Stimulated activated CD8-positive, alpha-beta memory T cell treated with anti-CD3 and anti-CD28 coated beads, Interleukin-15, amount 100 ng/mL, for 4 hours (primary cell): ENCODE measurements around the gene CDC23.
"Not testable (repeated sequence)": the region's sequence is repeated elsewhere in the genome, so short reads cannot be mapped to it uniquely, and the experiment has no call there.

ENCODE experiments used
- DNase-seq, 2 donors: peaks; one replicate each; pipeline ENCODE4 v3.0.0-alpha.2; 2020; ENCODE audit warnings: low read depth in 2 of 2

CDC23 gene

DNA sequence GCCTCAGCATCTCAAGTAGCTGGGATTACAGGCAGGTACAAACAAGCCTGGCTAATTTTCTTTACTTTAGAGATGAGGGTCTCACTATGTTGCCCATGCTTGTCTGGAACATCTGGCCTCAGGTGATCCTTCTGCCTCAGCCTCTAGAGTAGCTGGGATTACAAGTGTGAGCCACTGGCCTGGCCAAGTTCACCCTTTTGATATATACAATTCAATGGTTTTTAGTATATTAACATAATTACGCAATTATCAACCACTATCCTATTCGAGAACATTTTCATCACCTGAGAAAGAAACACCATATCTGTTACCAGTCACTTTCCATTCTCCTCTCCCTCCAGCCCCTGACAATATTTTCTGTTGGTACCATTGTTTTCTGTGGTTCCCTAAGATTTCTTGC lies 3.7 kb upstream of the CDC23 start:
- no peak for DNase-seq

DNA sequence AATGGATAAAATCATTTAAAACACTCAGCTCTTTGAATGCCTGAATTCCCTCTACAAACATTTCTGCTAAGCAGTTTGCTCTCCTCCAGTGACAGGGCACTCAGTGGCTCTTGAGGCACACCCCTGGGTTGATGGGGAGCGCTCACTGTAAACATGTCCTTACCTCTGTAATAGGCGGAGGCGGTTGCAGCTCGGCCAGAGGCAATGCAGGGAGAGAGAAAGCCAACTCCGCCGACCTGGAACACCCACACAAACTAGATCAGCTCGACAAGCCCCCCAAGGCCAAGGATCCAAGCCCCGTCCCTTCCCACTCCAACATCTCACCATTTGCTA lies 329 bp downstream of the CDC23 start:
- peak in 1 of 2 donors; percentile 5 for DNase-seq

DNA sequence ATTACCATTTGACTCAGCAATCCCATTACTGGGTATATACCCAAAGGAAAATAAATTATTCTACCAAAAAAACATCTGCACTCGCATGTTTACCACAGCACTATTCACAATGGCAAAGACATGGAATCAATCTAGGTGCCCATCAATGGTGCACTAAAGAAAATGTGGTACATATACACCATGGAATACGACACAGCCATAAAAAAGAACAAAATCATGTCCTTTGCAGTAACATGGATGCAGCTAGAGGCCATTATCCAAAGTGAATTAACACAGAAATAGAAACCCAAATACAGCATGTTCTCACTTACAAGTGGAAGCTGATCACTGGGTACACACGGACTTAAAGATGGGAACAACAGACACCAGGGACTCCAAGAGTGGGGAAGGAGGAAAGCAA lies 2.1 kb downstream of the CDC23 start:
- DNase-seq, result no peak

DNA sequence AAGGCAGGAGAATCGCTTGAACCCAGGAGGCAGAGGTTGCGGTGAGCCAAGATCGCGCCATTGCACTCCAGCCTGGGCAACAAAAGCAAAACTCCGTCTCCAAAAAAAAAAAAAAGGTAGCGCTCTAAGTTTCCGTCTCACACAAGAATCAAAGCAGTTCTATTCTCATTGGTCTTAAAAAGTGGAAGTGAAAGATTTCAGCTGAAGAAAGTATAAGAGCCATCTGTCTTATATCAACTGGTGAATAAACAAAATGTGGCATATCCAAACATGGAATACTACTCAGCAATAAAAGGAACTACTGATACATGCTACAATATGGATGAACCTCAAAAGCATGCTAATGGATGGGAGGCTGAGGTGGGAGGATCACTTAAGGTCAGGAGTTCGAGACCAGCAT lies 19.3 kb downstream of the CDC23 start:
- DNase-seq, result not testable (repeated sequence)

DNA sequence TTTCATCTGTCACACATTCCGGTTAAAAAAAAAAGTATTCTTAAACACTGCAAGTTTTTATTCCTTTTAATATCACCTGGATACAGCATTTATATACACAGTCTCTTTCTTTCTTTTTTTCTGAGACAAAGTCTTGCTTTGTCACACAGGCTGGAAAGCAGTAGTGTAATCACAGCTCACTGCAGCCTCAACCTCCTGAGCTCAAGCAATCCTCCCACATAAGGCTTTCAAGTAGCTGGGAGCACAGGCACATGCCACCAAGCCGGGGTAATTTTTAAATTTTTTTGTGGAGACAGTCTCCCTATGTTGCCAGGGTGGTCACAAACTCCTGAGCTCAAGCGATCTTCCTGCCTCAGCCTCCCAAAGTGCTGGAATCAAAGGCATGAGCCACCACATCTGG lies 20.3 kb downstream of the CDC23 start:
- DNase-seq, result no peak

DNA sequence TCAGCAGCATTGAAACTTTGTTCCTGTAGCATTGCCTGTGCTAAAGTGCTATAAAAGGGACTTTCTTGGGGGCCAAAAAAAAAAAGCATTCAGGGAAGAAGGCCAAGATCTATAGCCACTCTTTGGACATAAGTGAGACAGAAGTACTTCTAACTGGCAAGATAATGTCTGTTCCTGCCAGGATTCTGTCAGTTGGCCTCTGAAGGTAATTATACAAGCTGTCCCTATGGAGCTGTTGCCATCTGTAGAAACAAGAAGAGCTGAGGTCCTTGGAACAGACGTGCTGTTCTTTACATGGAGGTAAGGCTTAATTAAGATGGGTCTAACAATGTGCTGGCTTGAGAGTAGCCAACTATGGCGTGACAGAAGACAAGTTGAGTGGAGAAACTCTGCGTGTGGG lies 24.5 kb downstream of the CDC23 start:
- no peak for DNase-seq

DNA sequence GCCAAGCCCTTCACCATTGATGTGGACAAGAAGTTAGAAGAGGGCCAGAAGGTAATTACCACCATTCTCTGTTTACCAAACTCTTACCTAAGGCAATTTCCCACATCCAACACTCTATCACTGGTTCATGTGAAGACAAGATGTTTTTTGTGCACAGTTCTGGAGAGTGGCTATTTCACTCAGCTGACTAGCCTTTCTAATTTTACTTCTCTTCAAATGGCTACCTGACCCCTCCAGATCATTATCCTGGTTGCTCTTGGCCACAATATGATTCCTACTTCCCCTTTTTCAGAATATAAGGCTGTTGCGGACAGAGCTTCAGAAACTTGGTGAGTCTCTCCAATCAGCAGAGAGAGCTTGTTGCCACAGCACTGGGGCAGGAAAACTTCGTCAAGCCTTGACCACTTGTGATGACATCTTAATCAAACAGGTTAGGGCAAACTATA lies 27.1 kb downstream of the CDC23 start:
- DNase-seq, result no peak

DNA sequence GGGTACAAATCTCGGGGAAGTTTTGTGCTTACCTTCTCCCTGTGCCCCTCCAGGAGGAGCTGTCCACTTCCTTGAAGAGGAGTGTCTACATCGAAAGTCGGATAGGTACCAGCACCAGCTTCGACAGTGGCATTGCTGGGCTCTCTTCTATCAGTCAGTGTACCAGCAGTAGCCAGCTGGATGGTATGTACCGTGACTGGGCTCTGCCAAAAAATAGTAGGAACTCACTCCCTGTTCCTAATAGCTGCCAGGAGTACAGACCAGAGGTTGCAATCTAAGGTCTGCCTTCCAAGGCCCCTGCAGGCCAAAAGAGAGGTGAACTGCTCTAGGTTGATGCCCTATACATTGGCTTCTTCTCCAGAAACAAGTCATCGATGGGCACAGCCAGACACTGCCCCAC lies 30.3 kb downstream of the CDC23 start:
- DNase-seq, result no peak

DNA sequence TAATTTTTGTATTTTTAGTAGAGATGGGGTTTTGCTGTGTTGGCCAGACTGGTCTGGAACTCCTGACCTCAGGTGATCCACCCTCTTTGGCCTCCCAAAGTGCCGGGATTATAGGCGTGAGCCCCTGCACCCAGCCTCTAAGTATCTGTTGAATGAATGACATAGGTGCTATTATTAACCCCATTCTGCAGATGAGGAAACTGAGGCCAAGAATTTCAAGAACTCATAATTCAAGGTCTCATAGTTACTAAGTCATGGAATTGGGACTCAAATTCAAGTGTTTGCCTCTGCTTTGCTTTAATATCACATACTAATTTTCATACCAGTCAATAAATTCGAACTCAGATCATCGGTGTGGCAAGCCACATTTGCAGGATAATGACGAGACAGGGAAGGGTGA lies 32.3 kb downstream of the CDC23 start:
- DNase-seq, result no peak

DNA sequence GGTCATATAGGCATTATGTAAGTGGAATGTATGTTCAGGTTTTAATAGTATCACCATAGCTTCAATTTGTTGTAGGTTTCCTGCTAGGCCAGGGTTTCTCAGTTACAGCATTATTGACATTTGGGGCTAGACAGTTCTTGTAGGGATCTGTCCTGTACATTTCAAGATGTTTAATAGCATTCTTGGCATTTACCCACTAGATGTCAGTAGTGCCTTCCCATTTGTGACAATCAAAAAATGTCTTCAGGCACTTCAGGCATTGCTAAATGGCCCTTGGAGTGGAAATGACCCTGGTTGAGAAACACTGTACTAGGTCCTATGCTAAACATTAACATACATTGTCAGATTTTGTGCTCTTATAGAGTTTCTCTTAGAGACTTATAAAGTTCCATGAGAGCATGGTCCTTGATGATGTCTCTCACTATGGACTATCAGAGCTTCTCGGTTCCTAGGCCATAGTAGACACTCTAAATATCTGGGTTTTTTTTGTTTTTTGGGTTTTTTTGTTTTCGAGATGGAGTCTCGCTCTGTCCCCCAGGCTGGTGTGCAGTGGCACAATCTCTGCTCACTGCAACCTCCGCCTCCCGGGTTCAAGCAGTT lies 32.8 kb downstream of the CDC23 start:
- DNase-seq, result no peak

DNA sequence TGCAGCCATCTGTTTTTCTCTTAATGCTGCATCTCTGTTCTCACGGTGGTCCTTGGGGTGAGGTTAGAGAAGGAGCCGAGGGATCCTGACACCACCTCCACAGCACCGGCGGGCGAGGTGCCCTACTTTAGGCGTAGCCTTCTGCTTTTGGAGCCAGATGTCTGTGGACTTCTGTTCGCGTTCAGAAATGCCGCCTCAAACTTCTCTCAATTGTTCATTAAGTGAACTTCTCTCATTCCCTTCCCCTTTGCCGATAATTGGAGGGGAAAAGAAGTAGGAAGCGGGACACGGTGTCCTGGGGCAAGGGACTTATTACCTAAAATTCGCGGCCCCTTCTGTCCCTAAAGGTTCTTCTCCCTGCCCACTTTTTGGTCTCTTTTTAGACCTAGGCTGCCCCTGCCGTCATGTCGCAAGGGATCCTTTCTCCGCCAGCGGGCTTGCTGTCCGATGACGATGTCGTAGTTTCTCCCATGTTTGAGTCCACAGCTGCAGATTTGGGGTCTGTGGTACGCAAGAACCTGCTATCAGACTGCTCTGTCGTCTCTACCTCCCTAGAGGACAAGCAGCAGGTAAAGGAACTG lies 33.8 kb downstream of the CDC23 start:
- DNase-seq, result no peak

DNA sequence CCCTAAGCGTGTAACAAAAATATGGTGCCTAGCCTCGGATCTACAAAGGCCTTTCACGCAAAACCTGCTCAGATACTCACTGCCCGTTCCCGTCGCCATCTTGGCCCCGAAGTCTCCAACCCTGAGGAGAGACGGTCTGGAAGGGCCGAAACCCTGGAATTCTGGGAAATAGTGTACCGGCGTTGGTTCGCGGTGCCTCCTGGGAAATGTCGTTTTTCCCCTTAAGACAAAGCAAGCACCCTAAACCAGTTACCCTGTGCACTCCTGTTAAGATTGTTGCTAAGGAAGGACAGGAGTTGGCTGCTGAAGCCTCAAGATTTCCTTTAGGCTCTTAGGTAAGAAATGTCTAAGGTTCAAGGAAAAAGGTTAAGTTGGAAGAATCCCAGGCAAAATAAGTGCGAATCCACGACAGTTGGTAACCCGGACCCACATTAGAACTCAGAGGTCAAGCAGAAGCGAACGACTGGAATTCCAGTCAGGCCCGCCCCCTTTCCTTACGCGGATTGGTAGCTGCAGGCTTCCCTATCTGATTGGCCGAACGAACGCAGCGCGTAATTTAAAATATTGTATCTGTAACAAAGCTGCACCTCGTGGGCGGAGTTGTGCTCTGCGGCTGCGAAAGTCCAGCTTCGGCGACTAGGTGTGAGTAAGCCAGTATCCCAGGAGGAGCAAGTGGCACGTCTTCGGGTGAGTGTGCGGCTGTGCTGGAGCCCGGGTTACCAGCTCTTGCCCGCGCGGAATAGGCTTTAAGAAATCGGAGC lies 34.4 kb downstream of the CDC23 start, which contains the start of the genes BRD8 and KIF20A:
TSS of gene BRD8 (minus strand) at position 115 of the 761 bp plus-strand sequence. CDS start at position 99, 16 bp downstream.
TSS of gene KIF20A (plus strand) at position 597 of the 761 bp plus-strand sequence. CDS start 569 bp downstream, outside the sequence.
- peak; percentile 68 to 82 for DNase-seq

DNA sequence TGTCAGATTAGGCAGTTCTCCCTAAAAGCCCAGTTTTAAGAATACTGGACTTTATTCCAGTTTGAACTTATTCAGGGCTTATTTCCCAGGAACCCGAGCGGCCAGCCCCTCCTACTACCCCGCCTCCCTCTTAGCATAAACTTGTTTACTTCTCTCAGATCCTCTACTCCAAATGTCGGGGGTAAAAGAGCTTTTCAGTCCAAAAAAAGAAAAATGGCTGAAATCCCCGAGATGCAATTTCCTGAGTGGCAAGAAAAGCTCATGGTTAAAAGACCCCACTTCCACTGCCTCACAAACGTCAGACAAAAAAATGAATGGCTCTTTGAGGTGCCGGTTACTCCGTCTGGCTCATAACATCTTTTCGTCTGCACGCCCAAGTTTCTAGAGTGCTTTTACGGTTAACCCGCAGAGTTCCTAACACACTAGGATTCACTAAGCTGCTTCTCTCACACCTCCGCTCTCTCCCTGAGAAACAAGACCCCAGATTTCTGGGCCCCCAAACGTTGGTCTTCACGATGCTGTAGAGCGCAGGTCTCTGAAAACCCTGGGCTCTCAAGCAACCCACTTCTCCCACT lies 35.1 kb downstream of the CDC23 start:
- no peak for DNase-seq

DNA sequence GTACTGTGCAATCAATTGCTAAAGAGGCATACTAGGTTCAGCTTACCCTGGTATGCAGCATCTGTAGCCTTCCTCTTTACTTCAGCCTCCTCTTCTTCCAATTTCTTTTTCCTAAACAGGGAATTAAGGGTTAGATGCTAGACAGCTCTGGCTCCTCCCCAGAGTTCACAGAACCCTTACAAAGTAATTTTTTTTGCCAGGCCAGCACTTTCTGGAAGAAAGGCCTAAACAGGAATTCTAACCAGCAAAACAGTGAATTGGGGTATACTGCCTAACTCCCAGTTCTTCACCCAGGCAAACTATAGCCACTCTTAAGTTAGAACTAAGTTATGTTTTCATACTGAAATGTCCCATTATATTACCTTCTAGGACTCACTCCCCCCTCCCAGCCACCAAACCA lies 42.8 kb downstream of the CDC23 start:
- no peak for DNase-seq

DNA sequence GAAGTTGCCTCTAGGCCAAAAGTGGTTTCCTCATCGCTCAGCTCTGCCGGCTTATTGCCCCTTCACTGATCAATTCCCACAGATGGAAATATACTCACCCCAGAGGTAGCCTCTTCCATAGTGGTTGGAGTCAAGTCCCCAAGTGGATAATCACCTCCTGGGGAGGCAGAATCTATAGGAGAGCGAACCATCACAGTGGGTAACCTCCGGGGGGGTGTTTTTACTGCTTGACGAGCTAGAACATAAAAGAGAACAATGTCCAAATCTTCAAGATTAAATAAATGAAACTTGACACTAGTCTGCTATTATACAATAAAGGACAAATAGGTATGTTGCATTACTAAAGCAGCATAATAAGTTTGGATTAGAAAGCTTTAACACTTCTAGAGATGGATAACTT lies 44.0 kb downstream of the CDC23 start:
- no peak for DNase-seq

DNA sequence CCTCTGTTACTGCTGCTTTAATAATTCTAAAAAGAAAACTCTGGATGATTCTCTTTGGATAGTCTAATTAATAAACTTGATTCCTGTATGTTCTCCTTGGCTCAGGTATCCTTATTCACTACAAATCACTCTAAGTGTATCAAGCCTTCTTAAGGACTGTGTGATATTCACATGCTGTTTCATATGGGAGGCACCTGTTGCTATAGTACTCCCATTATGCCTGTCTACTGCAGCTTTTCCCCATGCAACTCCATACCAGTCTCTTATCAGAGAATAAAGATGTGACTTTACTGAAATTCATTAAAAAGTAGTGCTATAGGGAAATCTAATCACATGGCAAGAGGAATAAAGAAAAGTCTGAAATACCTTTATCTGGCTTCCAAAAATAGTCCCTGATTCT lies 49.4 kb downstream of the CDC23 start:
- no peak for DNase-seq

DNA sequence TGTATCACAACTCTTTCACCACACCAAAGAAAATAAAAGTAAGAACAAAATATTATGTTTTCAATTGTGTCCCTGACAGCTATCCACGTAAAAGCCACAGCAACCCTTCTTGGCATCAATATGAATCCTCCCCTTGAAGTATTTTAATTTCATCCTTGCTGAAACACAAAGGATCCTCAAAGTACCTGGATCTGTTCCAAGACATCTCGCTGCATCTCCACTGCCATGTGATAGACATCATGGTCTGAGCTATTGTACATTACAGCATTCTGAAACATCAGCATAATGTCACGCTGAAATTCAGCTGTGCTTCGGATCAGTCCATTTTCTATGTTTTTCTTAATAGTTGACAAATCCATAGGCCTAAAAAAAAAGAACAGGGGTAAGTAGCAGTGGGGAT lies 52.4 kb downstream of the CDC23 start:
- no peak for DNase-seq

DNA sequence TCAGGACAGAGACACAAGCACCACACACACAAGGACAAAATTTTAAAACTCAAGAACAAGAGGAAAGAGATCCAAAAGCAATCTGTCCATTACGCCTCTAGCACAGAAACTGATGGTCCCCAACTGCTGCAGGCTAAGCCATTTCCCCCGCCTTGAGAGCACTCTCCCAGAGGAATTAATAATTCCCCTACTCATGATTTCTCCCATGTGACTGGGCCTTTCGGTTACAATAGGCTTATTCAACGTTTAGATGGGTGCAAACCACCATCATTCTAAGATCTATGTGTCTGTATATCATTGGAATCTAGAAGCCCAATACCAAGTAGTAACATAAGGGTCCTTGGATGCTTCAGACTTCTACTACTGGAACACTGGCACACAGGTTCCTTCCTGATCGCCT lies 53.5 kb downstream of the CDC23 start:
- no peak for DNase-seq

DNA sequence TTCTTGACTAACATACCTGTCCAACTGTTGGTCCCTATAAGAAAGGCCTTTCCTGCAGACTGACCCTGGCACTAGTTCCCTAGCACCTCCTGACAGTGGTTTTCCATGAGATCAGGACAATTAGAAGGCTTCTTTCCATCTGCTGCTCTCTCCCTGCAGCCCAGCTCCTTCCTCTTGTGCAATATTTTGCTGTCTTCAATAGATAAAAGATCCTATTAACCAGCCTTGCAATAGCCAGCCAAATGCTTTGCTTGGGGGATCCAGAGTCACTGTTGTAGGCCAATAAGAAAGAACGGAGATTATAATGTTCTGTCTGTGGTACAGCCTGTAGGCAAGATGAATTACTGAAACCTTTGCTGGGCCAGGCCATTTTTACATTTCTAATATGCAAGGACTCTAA lies 55.5 kb downstream of the CDC23 start:
- no peak for DNase-seq

DNA sequence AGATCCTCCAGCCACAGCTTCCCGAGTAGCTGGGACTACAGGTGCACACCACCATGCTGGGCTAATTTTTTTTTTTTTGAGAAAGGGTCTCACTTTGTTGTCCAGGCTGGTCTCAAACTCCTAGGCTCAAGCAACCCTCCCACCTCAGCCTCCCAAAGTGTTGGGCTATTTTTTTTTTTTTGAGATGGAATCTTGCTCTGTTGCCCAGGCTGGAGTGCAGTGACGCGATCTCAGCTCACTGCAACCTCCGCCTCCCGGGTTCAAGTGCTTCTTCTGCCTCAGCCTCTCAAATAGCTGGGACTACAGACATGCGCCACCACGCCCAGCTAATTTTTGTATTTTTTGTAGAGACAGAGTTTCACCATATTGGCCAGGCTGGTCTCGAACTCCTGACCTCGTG lies 57.1 kb downstream of the CDC23 start:
- not testable (repeated sequence) for DNase-seq

DNA sequence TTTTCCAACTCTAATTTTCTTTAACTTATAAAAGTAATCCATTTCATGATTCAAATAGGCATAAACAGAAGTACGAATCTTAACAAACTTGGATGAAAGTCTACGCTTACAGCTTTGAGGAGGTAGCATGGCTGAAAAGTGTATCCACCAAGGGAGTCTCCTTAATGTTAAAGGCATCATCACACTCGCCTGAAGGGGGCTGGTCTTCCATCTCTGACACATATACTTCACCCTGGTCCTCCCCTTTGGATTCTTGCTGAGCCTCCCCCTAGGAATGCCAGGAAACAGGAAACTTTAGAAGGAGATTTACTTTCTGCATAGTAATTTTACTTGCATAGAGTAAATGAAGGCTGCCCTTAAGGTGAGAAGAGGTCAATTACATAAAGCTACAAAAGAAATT lies 63.6 kb downstream of the CDC23 start:
- no peak for DNase-seq

DNA sequence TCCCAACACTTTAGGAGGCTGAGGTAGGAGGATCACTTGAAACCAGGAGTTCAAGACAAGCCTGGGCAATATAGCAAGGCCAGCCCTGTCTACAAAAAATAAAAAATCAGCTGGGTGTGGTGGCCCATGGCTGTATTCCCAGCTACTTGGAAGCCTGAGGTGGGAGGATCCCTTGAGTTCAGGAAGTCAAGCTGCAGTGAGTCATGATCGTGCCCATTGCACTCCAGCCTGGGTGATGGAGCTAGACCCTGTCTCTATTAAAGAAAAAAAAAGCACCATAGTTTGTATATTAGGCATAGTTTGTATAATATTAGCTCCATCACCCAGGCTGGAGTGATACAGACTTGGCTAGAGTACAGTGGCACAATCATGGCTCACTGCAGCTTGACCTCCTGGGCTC lies 64.3 kb downstream of the CDC23 start:
- DNase-seq, result no peak

DNA sequence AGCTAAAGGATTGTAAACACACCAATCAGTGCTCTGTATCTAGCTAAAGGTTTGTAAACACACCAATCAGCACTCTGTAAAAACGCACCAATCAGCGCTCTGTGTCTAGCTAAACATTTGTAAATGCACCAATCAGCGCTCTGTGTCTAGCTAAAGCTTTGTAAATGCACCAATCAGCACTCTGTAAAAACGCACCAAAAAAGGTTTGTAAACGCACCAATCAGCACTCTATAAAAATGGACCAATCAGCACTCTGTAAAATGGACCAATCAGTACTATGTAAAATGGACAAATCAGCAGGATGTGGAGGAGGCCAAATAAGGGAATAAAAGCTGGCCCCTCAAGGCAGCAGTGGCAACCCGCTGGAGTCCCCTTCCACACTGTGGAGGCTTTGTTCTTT lies 69.5 kb downstream of the CDC23 start:
- DNase-seq, result not testable (repeated sequence)
